A549 (cell line): ENCODE results near the gene NQO1. TPM values are rescaled to one million over a fixed set of nuclear protein-coding genes. Genes with fewer than 3 reads are reported as not detected.
A peak's percentile ranks its signal among the peaks of the same experiment; 100 is the strongest.

Experiments used
- ATAC-seq, 2 experiments: fragments of 200-7000 bp in 1 of 2; fragments of >200 bp in 1 of 2; cut with Nextera tagmentation in 1 of 2; cut with Tn5 transposase in 1 of 2; 3 replicates each; pipeline versions ENCODE4 v1.8.0 to v1.9.1; 2018 to 2020; ENCODE audit warnings: mild to moderate bottlenecking in 1 of 2, moderate library complexity in 1 of 2
- CTCF ChIA-PET: fragments of 300-600 bp; sonication (Branson Sonifier 250); formaldehyde crosslinking; extraction: SDS; loops from one replicate; lab custom pipeline; 2021; ENCODE audit warnings: antibody characterized with exemption, inconsistent platforms; lab: Yijun Ruan, JAX
- POLR2A ChIA-PET: fragments of 350-600 bp; formaldehyde crosslinking; extraction: SDS; loops from one replicate; lab custom pipeline; 2021; ENCODE audit warnings: antibody characterized with exemption, inconsistent platforms; lab: Yijun Ruan, JAX
- DNase-seq, 2 experiments: peaks; one replicate each; pipeline versions ENCODE4 v3.0.0 to v3.0.0-alpha.2; 2011 to 2016; ENCODE audit warnings: low read depth in 1 of 2, low spot score in 1 of 2
- FAIRE-seq: peaks from 2 replicates; lab custom pipeline; 2011; peaks lifted over from hg19 to GRCh38; lab: Jason Lieb, UNC
- H3K27ac ChIP-seq, 2 experiments: fragments of >200 bp; sonication (Bioruptor Twin); formaldehyde crosslinking; 3 replicates each; pipeline ENCODE4 v1.5.1; 2016 to 2017
- H3K4me1 ChIP-seq: fragments of >200 bp; sonication (Bioruptor Twin); formaldehyde crosslinking; 3 replicates; pipeline ENCODE4 v1.6.1; 2016
- H3K4me2 ChIP-seq: fragments of >200 bp; sonication (Bioruptor Twin); formaldehyde crosslinking; 3 replicates; pipeline ENCODE4 v1.6.1; 2016
- H3K4me3 ChIP-seq: fragments of >200 bp; sonication (Bioruptor Twin); formaldehyde crosslinking; 3 replicates; pipeline ENCODE4 v1.5.1; 2016
- H3K9me3 ChIP-seq: fragments of >200 bp; sonication (Bioruptor Twin); formaldehyde crosslinking; 3 replicates; pipeline ENCODE4 v1.6.1; 2016
- ATOH8 ChIP-seq: fragments of 250-450 bp; sonication (Bioruptor Pico); IDR thresholded peaks from 2 replicates; pipeline ENCODE4 v1.5.0; 2020; ENCODE audit warnings: low read depth, mild to moderate bottlenecking, moderate library complexity
- BCL3 ChIP-seq: fragments of >200 bp; sonication (Bioruptor Twin); formaldehyde crosslinking; IDR thresholded peaks from 3 replicates; pipeline ENCODE4 v1.6.1; 2016
- BHLHE40 ChIP-seq: IDR thresholded peaks from 2 replicates; pipeline ENCODE4 v1.6.1; 2012; ENCODE audit warnings: low read depth, low read length, inconsistent platforms
- CEBPB ChIP-seq, 2 experiments: fragments of >200 bp in 1 of 2; sonication (Bioruptor Twin) in 1 of 2; formaldehyde crosslinking in 1 of 2; IDR thresholded peaks; 2 replicates each; pipeline ENCODE4 v1.6.1; 2012 to 2016
- CHD2 ChIP-seq: fragments of 150-350 bp; IDR thresholded peaks from 2 replicates; pipeline ENCODE4 v1.6.1; 2014; ENCODE audit warnings: low read length; ENCODE audit not compliant: partially characterized antibody
- CHD4 ChIP-seq: fragments of 200-600 bp; sonication (generic); IDR thresholded peaks from 2 replicates; pipeline ENCODE4 v1.6.1; 2016; ENCODE audit warnings: antibody characterized with exemption, mild to moderate bottlenecking, borderline replicate concordance
- ELK1 ChIP-seq: fragments of 150-350 bp; IDR thresholded peaks from 2 replicates; pipeline ENCODE4 v1.6.1; 2014; ENCODE audit warnings: low read depth, mild to moderate bottlenecking, low read length
- EP300 ChIP-seq, 2 experiments: fragments of >200 bp; sonication (Bioruptor Twin); formaldehyde crosslinking; IDR thresholded peaks; 2 replicates in 1 of 2; 3 replicates in 1 of 2; pipeline ENCODE4 v1.6.1; 2016 to 2017
- ESRRA ChIP-seq: fragments of 150-350 bp; IDR thresholded peaks from 2 replicates; pipeline ENCODE4 v1.6.1; 2014; ENCODE audit warnings: mild to moderate bottlenecking, low read length, borderline replicate concordance
- FOSB ChIP-seq: fragments of 250-450 bp; sonication (Bioruptor Pico); IDR thresholded peaks from 2 replicates; pipeline ENCODE4 v1.5.0; 2020; ENCODE audit warnings: mild to moderate bottlenecking, moderate library complexity
- FOSL2 ChIP-seq, 2 experiments: fragments of 450-650 bp in 1 of 2; fragments of >200 bp in 1 of 2; sonication (Bioruptor Twin) in 1 of 2; formaldehyde crosslinking; IDR thresholded peaks; 2 replicates each; pipeline versions ENCODE4 v1.5.0 to v1.6.1; 2016 to 2020; ENCODE audit warnings: mild to moderate bottlenecking in 1 of 2, moderate library complexity in 1 of 2
- FOXS1 ChIP-seq: fragments of 250-450 bp; sonication (Bioruptor Pico); IDR thresholded peaks from 2 replicates; pipeline ENCODE4 v1.5.0; 2020; ENCODE audit warnings: mild to moderate bottlenecking, moderate library complexity
- GATA3 ChIP-seq: IDR thresholded peaks from 2 replicates; pipeline ENCODE4 v1.6.1; 2012; ENCODE audit warnings: borderline replicate concordance
- HDAC2 ChIP-seq: fragments of 200-600 bp; sonication (generic); IDR thresholded peaks from 2 replicates; pipeline ENCODE4 v1.6.1; 2016
- HOXA7 ChIP-seq: fragments of 250-450 bp; sonication (Bioruptor Pico); IDR thresholded peaks from 2 replicates; pipeline ENCODE4 v1.5.0; 2020; ENCODE audit warnings: mild to moderate bottlenecking, moderate library complexity
- JUN ChIP-seq, 2 experiments: fragments of >200 bp; sonication (Bioruptor Twin); formaldehyde crosslinking; IDR thresholded peaks; 2 replicates in 1 of 2; 3 replicates in 1 of 2; pipeline ENCODE4 v1.6.1; 2016 to 2017
- JUNB ChIP-seq: fragments of >200 bp; sonication (Bioruptor Twin); formaldehyde crosslinking; IDR thresholded peaks from 2 replicates; pipeline ENCODE4 v1.6.1; 2016
- MAX ChIP-seq: IDR thresholded peaks from 2 replicates; pipeline ENCODE4 v1.6.1; 2012
- POLR2A ChIP-seq: IDR thresholded peaks from 2 replicates; pipeline ENCODE4 v1.6.1; 2012; ENCODE audit warnings: mild to moderate bottlenecking, low read length
- SMC3 ChIP-seq: fragments of >200 bp; sonication (Bioruptor Twin); formaldehyde crosslinking; IDR thresholded peaks from 3 replicates; pipeline ENCODE4 v1.6.1; 2018; ENCODE audit warnings: inconsistent platforms
- SREBF2 ChIP-seq: fragments of 450-650 bp; IDR thresholded peaks from 2 replicates; pipeline ENCODE4 v1.6.1; 2014; ENCODE audit warnings: mild to moderate bottlenecking, moderate library complexity
- ZC3H11A ChIP-seq: fragments of 450-650 bp; IDR thresholded peaks from 2 replicates; pipeline ENCODE4 v1.6.1; 2014; ENCODE audit warnings: antibody characterized with exemption, mild to moderate bottlenecking
- ZFP36 ChIP-seq: fragments of 450-650 bp; IDR thresholded peaks from 2 replicates; pipeline ENCODE4 v1.6.1; 2014; ENCODE audit warnings: borderline replicate concordance; ENCODE audit not compliant: partially characterized antibody
- ZNF302 ChIP-seq: fragments of 250-450 bp; sonication (Bioruptor Pico); IDR thresholded peaks from 2 replicates; pipeline ENCODE4 v1.9.0; 2021; ENCODE audit warnings: inconsistent platforms, mild to moderate bottlenecking, moderate library complexity
- WGBS: methylation state at CpG from one replicate; pipeline ENCODE4 v1.1.6; 2017; ENCODE audit errors: missing lambda C conversion rate; 5-methylcytosine and 5-hydroxymethylcytosine counted together
- polyA plus RNA-seq, 4 experiments: library from polyadenylated mRNA; depleted of rRNA in 3 of 4; stranded (reverse); fragments of >200 nt; fragmentation: RNase III in 1 of 4; extraction: RNeasy Plus Mini Kit Qiagen cat#74134 plus additional on column Dnase treatment in 1 of 4; gene quantifications; 2 replicates in 3 of 4; 3 replicates in 1 of 4; pipeline ENCODE4 v1.2.3, GENCODE V29; 2011 to 2017

Gene NQO1
- polyA plus RNA-seq, 2 of the 4 experiments (the other 2 are of a cell fraction) = 1,834 to 2,775 TPM

- H3K9me3 ChIP-seq = no peaks in the 10 kb centered on the region
- POLR2A ChIA-PET = interaction anchor here (0.5 kb wide), 1 partner anchor 197 kb away, joined by 3 read pairs; no protein-coding TSS in a partner anchor
- WGBS = 87% methylated on average over 10 of the region's 10 CpGs
- H3K4me2 ChIP-seq = peak overlapping the region; percentile 93
- CTCF ChIA-PET = interaction anchor here (1.3 to 18.6 kb wide), 3 partner anchors 8 to 35 kb away, joined by 7 to 160 read pairs (median 51); partner anchors contain the start of gene NOB1
- FAIRE-seq (no peak), DNase-seq (no peak), ATAC-seq (no peak)
- H3K27ac ChIP-seq = peak overlapping the region in 1 of 2 experiments; percentile 95; a peak in 3 of 6 replicates
- 0 out of 3 replicates have a peak overlapping the region, but pooled peaks have one; percentile 14 for H3K4me3 ChIP-seq
- peaks cover 45% of the 10 kb centered on the region for H3K4me1 ChIP-seq
- TF ChIP-seq JUN (IDR thresholded peaks at IDR 0.05) = 0 out of 5 replicates have a peak, but pooled peaks of 1 of the 2 experiments have one; percentile 15
- no peak for TF ChIP-seq BCL3
- TF ChIP-seq SMC3 = no peak
- no peak for TF ChIP-seq HOXA7
- TF ChIP-seq ZFP36 = no peak
Measured at GRCh38 chr16:69720822-69721430, 5.4 kb downstream of the NQO1 start.

GRCh38 chr16:69718111-69718764, 8.1 kb downstream of the NQO1 start:
- 92% methylated on average over 10 of the region's 10 CpGs for WGBS
- POLR2A ChIA-PET = interaction anchor here (0.6 to 1.4 kb wide), 2 partner anchors 36 to 321 kb away, joined by 3 to 4 read pairs; partner anchors contain the start of gene NOB1
- CTCF ChIA-PET = interaction anchor here (0.9 to 18.6 kb wide), 3 partner anchors 7 to 38 kb away, joined by 3 to 160 read pairs (median 7); partner anchors contain the start of gene NOB1
- DNase-seq (no peak), FAIRE-seq (no peak), ATAC-seq (no peak)
- Histone ChIP-seq H3K4me2 (0 out of 3 replicates have a peak overlapping the region, but pooled peaks have one; percentile 4), H3K27ac (0 out of 6 replicates have a peak overlapping the region, but pooled peaks of 1 of the 2 experiments have one; percentile 23), H3K4me3 (no peak overlapping the region), H3K4me1 (peaks cover 52% of the 10 kb centered on the region), H3K9me3 (no peaks in the 10 kb centered on the region)
- no peak for TF ChIP-seq BHLHE40
- no peak for TF ChIP-seq CHD4
- TF ChIP-seq JUNB = no peak
- no peak for TF ChIP-seq JUN (IDR thresholded peaks at IDR 0.05)
- no peak for TF ChIP-seq SREBF2
- TF ChIP-seq ZNF302 = no peak
- no peak for TF ChIP-seq MAX
- TF ChIP-seq CEBPB (IDR thresholded peaks at IDR 0.05) = no peak
- TF ChIP-seq ZC3H11A = no peak
- TF ChIP-seq FOXS1 (CRISPR knock-in tag) = no peak
- no peak for TF ChIP-seq EP300 (IDR thresholded peaks at IDR 0.05)
- TF ChIP-seq HDAC2 = no peak
- no peak for TF ChIP-seq GATA3
- no peak for TF ChIP-seq ATOH8 (CRISPR knock-in tag)
- TF ChIP-seq POLR2A = no peak
- TF ChIP-seq ESRRA = no peak
- no peak for TF ChIP-seq ELK1
- TF ChIP-seq CHD2 = no peak
- no peak for TF ChIP-seq FOSL2 (IDR thresholded peaks at IDR 0.05)
- TF ChIP-seq FOSL2 (CRISPR knock-in tag; IDR thresholded peaks at IDR 0.05) = no peak
- no peak for TF ChIP-seq FOSB
